ENCODE results near the gene ORM2. TPM values are rescaled to one million over a fixed set of nuclear protein-coding genes. Genes with fewer than 3 reads are reported as not detected.

Gene ORM2
- total and polyA plus RNA-seq, 2 donors (not counting 1 experiment from before 2014, with no cell fraction given), result not detected

DNA sequence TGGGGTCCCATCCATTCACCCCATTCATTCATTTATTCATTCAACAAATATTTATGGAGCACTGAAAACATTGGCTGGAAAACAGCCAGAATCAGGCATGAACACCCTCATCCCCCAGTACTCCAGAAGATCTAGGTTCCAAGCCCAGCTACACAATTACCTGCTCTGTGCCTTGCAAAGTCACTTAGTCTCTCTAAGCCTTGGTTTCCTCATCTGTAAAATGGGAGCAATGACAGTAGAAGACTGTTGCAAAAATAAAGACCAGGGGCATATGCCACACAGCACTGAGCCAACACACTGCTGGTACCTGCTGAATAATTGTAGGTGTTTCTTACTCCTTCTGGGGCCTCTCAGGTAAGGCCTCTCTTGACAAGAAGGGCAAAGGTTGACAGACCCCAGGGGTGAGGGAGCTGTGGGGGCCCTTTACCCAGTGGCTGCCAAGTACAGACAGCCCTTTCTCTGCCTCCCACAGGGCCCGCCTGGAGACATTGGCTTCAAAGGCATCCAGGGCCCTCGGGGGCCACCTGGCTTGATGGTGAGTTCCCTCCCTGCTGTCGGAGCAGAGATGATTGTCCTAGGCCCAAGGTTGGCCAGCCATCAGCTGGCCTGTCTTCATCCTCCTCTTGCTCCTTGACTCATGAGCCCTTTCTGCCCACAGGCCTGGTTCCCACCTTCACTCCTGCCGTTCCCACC, 29.4 kb upstream of the ORM2 start:
- no peak for ATAC-seq (ENCODE audit: low read depth)
- peaks cover 4% of the 10 kb centered on the region for H3K27me3 Mint-ChIP-seq
- intact Hi-C loops (cut with micrococcal nuclease), result no loop called here
- H4K20me1 ChIP-seq (ENCODE audit: control insufficient read depth, insufficient read depth, low read length, poor library complexity, severe bottlenecking), result no peaks in the 10 kb centered on the region
- TF ChIP-seq, protein P1, sequence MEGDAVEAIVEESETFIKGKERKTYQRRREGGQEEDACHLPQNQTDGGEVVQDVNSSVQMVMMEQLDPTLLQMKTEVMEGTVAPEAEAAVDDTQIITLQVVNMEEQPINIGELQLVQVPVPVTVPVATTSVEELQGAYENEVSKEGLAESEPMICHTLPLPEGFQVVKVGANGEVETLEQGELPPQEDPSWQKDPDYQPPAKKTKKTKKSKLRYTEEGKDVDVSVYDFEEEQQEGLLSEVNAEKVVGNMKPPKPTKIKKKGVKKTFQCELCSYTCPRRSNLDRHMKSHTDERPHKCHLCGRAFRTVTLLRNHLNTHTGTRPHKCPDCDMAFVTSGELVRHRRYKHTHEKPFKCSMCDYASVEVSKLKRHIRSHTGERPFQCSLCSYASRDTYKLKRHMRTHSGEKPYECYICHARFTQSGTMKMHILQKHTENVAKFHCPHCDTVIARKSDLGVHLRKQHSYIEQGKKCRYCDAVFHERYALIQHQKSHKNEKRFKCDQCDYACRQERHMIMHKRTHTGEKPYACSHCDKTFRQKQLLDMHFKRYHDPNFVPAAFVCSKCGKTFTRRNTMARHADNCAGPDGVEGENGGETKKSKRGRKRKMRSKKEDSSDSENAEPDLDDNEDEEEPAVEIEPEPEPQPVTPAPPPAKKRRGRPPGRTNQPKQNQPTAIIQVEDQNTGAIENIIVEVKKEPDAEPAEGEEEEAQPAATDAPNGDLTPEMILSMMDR (IDR thresholded peaks at IDR 0.05), result no peak
- TF ChIP-seq EZH2 (IDR thresholded peaks at IDR 0.05; ENCODE audit: borderline replicate concordance, insufficient read depth, low read depth, low read length, poor library complexity, severe bottlenecking), result no peak
- H3K27ac Mint-ChIP-seq, result no peak overlapping the region
- peaks cover 0 to 4% (median 1%) of the 10 kb centered on the region in 4 experiments for H3K27me3 ChIP-seq (replicated peaks in 1 of 4; ENCODE audit: control extremely low read depth in 1 of 4, control insufficient read depth in 3 of 4, insufficient read depth in 4 of 4, low read length in 3 of 4)
- no peak overlapping the region for H3K9ac ChIP-seq (ENCODE audit: low read length)
- H3K9me3 Mint-ChIP-seq (ENCODE audit: insufficient read depth), result no peaks in the 10 kb centered on the region
- CTCF ChIA-PET, result interaction anchor here (1.2 kb wide), 1 partner anchor 9 kb away, joined by 7 read pairs; no protein-coding TSS in a partner anchor
- H3K4me3 ChIP-seq (ENCODE audit: control extremely low read depth in 1 of 5, extremely low read depth in 1 of 5, insufficient read depth in 1 of 5, low read depth in 2 of 5, low read length in 4 of 5), result no peak overlapping the region
- DNase-seq, result no peak
- POLR2A ChIA-PET, result no interaction called here
- no peaks in the 10 kb centered on the region for H3K36me3 ChIP-seq (replicated peaks in 1 of 2; ENCODE audit: control extremely low read depth in 1 of 2, control insufficient read depth in 1 of 2, extremely low read depth in 1 of 2, insufficient read depth in 2 of 2, low read length in 1 of 2)
- peaks cover 5 to 8% (median 5%) of the 10 kb centered on the region in 3 donors for H3K9me3 ChIP-seq (ENCODE audit: control extremely low read depth in 1 of 3, control insufficient read depth in 2 of 3, insufficient read depth in 1 of 3, low read length in 2 of 3)
- no peaks in the 10 kb centered on the region for H3K4me1 Mint-ChIP-seq
- no peak overlapping the region for H3K27ac ChIP-seq (ENCODE audit: low read length in 2 of 2)
- H2AFZ ChIP-seq (ENCODE audit: insufficient read depth, low read depth, low read length, poor library complexity, severe bottlenecking), result no peak overlapping the region
- H3K4me3 Mint-ChIP-seq, result no peak overlapping the region
- no peaks in the 10 kb centered on the region for H3K4me1 ChIP-seq (ENCODE audit: control insufficient read depth in 2 of 2, insufficient read depth in 2 of 2, low read length in 2 of 2)
- no peaks in the 10 kb centered on the region for H3K79me2 ChIP-seq (ENCODE audit: control insufficient read depth, insufficient read depth, low read length)
- no peak overlapping the region for H3K4me2 ChIP-seq (replicated peaks; ENCODE audit: low read depth, low read length, poor library complexity, severe bottlenecking)
- WGBS (ENCODE audit: insufficient coverage), result 95% methylated on average over 4 of the region's 4 CpGs
